Body of pancreas (tissue), 4 donors: Measurements from ENCODE around the gene ITPK1. TPM values are rescaled to one million over a fixed set of nuclear protein-coding genes. Genes with fewer than 3 reads are reported as not detected.

Source experiments
- ATAC-seq: fragments of 150-250 bp; one replicate; pipeline ENCODE4 v1.9.1; 2016
- DNase-seq, 4 donors: peaks; one replicate each; pipeline ENCODE4 v3.0.0-alpha.2; 2019
- H3K27ac ChIP-seq, 4 donors: fragments of 200-600 bp; sonication (generic); 1 replicate in 3 of 4; 2 replicates in 1 of 4; pipeline versions ENCODE4 v1.5.1 to v1.6.1; 2016 to 2019; ENCODE audit warnings: mild to moderate bottlenecking in 1 of 4, mixed read lengths in 1 of 4, moderate library complexity in 1 of 4
- H3K27me3 ChIP-seq, 2 donors: fragments of 200-600 bp; sonication (generic); one replicate each; pipeline ENCODE4 v1.6.0; 2016; ENCODE audit warnings: mild to moderate bottlenecking in 1 of 2
- H3K36me3 ChIP-seq, 2 donors: fragments of 200-600 bp; sonication (generic); replicated peaks in 1 of 2; 2 replicates each; pipeline ENCODE4 v1.5.1; 2016; ENCODE audit warnings: low read depth in 2 of 2; ENCODE audit not compliant: insufficient read depth in 1 of 2
- H3K4me1 ChIP-seq: fragments of 200-600 bp; sonication (generic); one replicate; pipeline ENCODE4 v1.6.0; 2016
- H3K4me3 ChIP-seq, 2 donors: fragments of 200-600 bp; sonication (generic); 1 replicate in 1 of 2; 2 replicates in 1 of 2; pipeline ENCODE4 v1.5.1; 2016 to 2019
- H3K9me3 ChIP-seq, 3 donors: fragments of 200-600 bp; sonication (generic); 1 replicate in 2 of 3; 2 replicates in 1 of 3; pipeline ENCODE4 v1.5.1; 2016
- POLR2A ChIP-seq, 3 donors: fragments of 450-650 bp; IDR thresholded peaks; one replicate each; pipeline ENCODE4 v1.6.1; 2016; ENCODE audit warnings: antibody characterized with exemption in 3 of 3, mild to moderate bottlenecking in 2 of 3
- WGBS, 2 donors: methylation state at CpG; one replicate each; pipeline ENCODE4 v1.1.5; 2017; 5-methylcytosine and 5-hydroxymethylcytosine counted together
- intact Hi-C: fragments of 100-400 bp; cut with DNase I; formaldehyde crosslinking; loops from one replicate; pipeline ENCODE4 v1.15.1; 2023
- total RNA-seq, 2 donors: library from RNA; depleted of rRNA; stranded (reverse); fragments of >200 nt; gene quantifications; one replicate each; pipeline ENCODE4 v1.1.0, GENCODE V29; 2016
- TF ChIP-seq, protein P1 (sequence below), 7 experiments: fragments of 450-650 bp in 4 of 7; fragments of 200-600 bp in 3 of 7; sonication (generic) in 3 of 7; IDR thresholded peaks; one replicate each; pipeline ENCODE4 v1.5.1; 2016 to 2019; ENCODE audit warnings: antibody characterized with exemption in 7 of 7

The ITPK1 gene
- total RNA-seq, 2 donors from 2014 or later: 30.1 to 32.6 TPM

DNA sequence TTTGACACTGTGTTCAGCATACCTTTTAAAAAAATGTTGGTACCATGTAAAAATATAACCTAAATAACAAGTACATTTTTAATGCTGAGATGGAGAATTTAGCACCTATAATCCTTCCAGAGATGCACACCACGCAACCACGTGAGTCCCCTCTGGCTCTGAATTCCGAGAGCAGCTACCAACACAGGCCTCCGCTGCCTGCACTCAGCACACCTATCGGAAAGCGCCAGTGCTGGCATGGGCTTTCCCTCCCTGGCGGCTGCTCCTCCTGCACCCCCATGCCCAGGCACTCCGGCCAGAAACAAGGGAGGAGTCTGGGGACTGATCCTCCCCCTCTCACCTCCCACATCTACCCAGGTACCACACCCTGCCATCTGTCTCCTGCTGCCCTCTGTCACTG, 47.0 kb downstream of the ITPK1 start:
- no peak for ATAC-seq
- Histone ChIP-seq H3K27me3 (no peaks in the 10 kb centered on the region), H3K36me3 (no peaks in the 10 kb centered on the region), H3K9me3 (no peaks in the 10 kb centered on the region), H3K4me3 (no peak overlapping the region), H3K4me1 (peaks cover 10% of the 10 kb centered on the region), H3K27ac (no peak overlapping the region)
- TF ChIP-seq, protein P1, sequence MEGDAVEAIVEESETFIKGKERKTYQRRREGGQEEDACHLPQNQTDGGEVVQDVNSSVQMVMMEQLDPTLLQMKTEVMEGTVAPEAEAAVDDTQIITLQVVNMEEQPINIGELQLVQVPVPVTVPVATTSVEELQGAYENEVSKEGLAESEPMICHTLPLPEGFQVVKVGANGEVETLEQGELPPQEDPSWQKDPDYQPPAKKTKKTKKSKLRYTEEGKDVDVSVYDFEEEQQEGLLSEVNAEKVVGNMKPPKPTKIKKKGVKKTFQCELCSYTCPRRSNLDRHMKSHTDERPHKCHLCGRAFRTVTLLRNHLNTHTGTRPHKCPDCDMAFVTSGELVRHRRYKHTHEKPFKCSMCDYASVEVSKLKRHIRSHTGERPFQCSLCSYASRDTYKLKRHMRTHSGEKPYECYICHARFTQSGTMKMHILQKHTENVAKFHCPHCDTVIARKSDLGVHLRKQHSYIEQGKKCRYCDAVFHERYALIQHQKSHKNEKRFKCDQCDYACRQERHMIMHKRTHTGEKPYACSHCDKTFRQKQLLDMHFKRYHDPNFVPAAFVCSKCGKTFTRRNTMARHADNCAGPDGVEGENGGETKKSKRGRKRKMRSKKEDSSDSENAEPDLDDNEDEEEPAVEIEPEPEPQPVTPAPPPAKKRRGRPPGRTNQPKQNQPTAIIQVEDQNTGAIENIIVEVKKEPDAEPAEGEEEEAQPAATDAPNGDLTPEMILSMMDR (IDR thresholded peaks at IDR 0.05): no peak
- TF ChIP-seq POLR2A (IDR thresholded peaks at IDR 0.05): no peak
- intact Hi-C loops: no loop called here
- 87 to 94% methylated on average over 8 of the region's 8 CpGs for WGBS, 2 donors
- no peak for DNase-seq

DNA sequence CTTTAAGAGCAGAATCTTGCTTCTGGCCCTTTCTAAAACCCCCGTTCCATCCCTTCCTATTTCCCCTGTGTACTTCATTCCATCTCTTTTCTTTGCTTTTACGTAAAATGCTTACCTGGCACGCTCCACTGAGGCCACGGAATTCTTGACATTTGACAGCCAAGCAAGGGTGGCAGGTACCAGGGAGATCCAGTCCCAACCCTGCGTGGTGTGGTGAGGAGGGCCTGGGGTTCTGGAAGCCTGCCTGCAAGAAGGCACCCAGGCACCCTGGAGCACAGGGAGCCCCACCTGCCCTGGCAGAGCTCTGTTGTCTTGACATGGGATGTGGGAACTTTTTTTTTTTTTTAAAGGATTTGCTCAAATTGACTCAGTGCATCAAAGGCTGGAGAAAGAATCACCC, 48.6 kb downstream of the ITPK1 start:
- no peak for TF ChIP-seq POLR2A (IDR thresholded peaks at IDR 0.05)
- TF ChIP-seq, protein P1 (IDR thresholded peaks at IDR 0.05): no peak
- intact Hi-C loops: no loop called here
- 84 to 95% methylated on average over 5 of the region's 5 CpGs for WGBS, 2 donors
- DNase-seq (no peak), ATAC-seq (no peak)
- Histone ChIP-seq H3K4me3 (no peak overlapping the region), H3K9me3 (no peaks in the 10 kb centered on the region), H3K4me1 (no peaks in the 10 kb centered on the region), H3K27ac (no peak overlapping the region), H3K27me3 (no peaks in the 10 kb centered on the region), H3K36me3 (no peaks in the 10 kb centered on the region)

DNA sequence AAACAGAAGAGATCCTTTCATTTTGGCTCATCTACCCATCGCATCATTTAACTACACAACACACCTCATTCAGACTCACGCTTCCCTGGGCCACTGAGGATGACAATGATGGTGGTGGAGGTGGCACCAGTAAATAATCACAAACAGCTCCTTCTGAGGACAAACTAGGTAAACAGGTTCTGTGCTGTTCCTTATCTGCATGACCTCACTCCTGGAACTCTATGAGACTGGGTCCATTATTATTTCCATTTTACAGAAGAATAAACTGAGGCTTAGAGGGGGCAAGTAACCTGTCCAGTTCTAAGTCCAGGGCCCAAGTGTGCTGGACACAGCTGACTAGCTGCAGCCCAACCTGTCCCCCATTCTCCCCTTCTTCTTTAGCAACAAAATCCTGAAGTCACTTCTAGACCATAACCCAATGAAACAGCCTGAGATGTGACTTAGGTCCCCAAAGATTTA, 50.4 kb downstream of the ITPK1 start:
- ATAC-seq: no peak
- no peak overlapping the region for H3K4me3 ChIP-seq
- 91 to 95% methylated on average over 2 of the region's 2 CpGs for whole genome bisulfite sequencing, 2 donors
- H3K27ac ChIP-seq: no peak overlapping the region
- TF ChIP-seq, protein P1 (IDR thresholded peaks at IDR 0.05): no peak
- no peak for TF ChIP-seq POLR2A (IDR thresholded peaks at IDR 0.05)
- H3K4me1 ChIP-seq: no peaks in the 10 kb centered on the region
- intact Hi-C loops: no loop called here
- DNase-seq: no peak
- no peaks in the 10 kb centered on the region for H3K9me3 ChIP-seq
- no peaks in the 10 kb centered on the region for H3K36me3 ChIP-seq
- no peaks in the 10 kb centered on the region for H3K27me3 ChIP-seq

DNA sequence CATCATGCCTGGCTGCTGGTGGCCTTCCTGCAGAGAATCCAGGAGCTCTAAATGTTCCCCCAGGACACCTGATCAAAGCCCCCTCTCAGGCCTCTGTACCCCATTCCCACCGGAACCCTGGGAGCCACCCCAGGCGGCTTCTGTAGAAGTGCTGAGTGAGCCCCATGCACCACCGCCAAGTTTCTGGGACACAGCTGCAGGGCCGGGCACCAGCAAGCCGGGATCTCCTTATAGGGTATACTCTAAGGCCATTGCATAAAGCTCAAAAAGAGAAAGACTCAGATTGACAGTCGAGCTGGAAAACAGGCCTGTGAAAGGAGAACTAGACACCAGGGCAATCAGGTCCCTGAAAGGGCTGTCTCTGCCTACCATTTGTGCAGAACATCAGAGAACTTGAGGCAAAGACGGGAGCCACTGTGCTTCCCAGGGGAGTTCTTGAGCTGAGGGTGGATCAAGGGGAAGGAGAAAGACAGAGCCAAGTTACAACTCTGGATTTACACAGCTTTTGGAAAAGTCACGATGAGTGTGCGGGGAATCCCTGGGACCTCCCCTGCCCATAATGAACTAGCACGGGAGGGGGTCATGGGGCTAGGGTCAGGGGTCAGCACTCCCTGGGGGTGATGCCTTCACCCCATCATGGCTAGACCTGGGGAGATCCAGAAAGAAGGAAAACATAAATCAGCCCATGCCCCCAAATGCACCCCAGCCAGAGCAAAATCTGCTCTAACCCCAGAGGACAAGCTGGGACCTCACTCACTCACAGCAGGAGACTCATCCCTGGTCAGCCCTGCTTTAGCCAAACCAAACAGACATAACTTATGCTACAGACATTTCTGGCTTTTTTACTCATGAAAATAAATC, 51.1 kb downstream of the ITPK1 start:
- H3K36me3 ChIP-seq: no peaks in the 10 kb centered on the region
- H3K4me3 ChIP-seq: no peak overlapping the region
- no peak for TF ChIP-seq POLR2A (IDR thresholded peaks at IDR 0.05)
- TF ChIP-seq, protein P1 (IDR thresholded peaks at IDR 0.05): no peak
- no peaks in the 10 kb centered on the region for H3K4me1 ChIP-seq
- intact Hi-C loops: no loop called here
- WGBS, 2 donors: 82 to 93% methylated on average over 8 to 10 of the region's 10 CpGs
- no peak for ATAC-seq
- DNase-seq: no peak
- no peaks in the 10 kb centered on the region for H3K27me3 ChIP-seq
- H3K9me3 ChIP-seq: no peaks in the 10 kb centered on the region
- H3K27ac ChIP-seq: no peak overlapping the region

DNA sequence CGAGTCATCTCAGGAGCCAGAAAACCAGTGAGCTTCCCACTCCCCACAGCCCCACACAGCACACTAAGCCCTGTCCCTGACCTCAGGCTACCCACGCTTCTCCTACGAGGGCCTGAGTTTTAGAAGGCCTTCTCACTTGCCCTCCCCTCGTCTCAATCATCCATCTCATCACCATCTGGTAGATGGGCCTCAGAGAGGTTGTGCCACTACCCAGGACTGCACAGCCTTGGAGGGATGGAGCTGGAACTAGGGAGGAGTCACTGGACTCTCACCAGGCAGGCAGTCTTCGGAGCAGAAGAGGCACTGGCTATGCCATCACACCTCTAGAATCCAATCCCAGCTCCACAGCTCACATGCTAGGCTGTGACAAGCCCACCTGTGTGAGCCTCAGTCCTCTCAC, 52.3 kb downstream of the ITPK1 start:
- Histone ChIP-seq H3K27ac (no peak overlapping the region), H3K4me1 (no peaks in the 10 kb centered on the region), H3K27me3 (no peaks in the 10 kb centered on the region), H3K9me3 (no peaks in the 10 kb centered on the region), H3K4me3 (no peak overlapping the region), H3K36me3 (no peaks in the 10 kb centered on the region)
- intact Hi-C loops: no loop called here
- no peak for ATAC-seq
- no peak for DNase-seq
- WGBS, 2 donors: 92 to 94% methylated on average over 3 to 5 of the region's 5 CpGs
- no peak for TF ChIP-seq POLR2A (IDR thresholded peaks at IDR 0.05)
- TF ChIP-seq, protein P1 (IDR thresholded peaks at IDR 0.05): no peak
